H1 (cell line): ENCODE results near the gene POMT2. TPM values are rescaled to one million over a fixed set of nuclear protein-coding genes. Genes with fewer than 3 reads are reported as not detected.
A peak's percentile ranks its signal among the peaks of the same experiment; 100 is the strongest.

Experiments used
- CTCF ChIA-PET: fragments of 300-600 bp; sonication (Branson Sonifier 250); formaldehyde crosslinking; loops from one replicate; lab custom pipeline; 2021; ENCODE audit not compliant: partially characterized antibody; lab: Charles Lee
- POLR2A ChIA-PET: fragments of 300-600 bp; sonication (Branson Sonifier 250); formaldehyde crosslinking; loops from one replicate; lab custom pipeline; 2021; ENCODE audit warnings: inconsistent platforms; ENCODE audit not compliant: partially characterized antibody; lab: Charles Lee
- DNase-seq, 2 experiments: peaks; one replicate each; pipeline versions ENCODE4 v3.0.0 to v3.0.0-alpha.2; 2010 to 2022; ENCODE audit warnings: low spot score in 2 of 2, low read depth in 1 of 2, mixed read lengths in 1 of 2
- FAIRE-seq: peaks from 2 replicates; lab custom pipeline; 2011; peaks lifted over from hg19 to GRCh38; lab: Jason Lieb, UNC
- H2AFZ ChIP-seq: 2 replicates; pipeline ENCODE4 v1.8.1; 2012; ENCODE audit warnings: low read length, inconsistent platforms
- H2AK5ac ChIP-seq: 2 replicates; pipeline ENCODE4 v1.6.1; 2013; ENCODE audit warnings: low read depth, low read length
- H2BK120ac ChIP-seq: replicated peaks from 2 replicates; pipeline ENCODE3; 2013; ENCODE audit warnings: low read depth, low read length, inconsistent platforms
- H2BK12ac ChIP-seq: 2 replicates; pipeline ENCODE4 v1.6.1; 2013; ENCODE audit warnings: low read depth, low read length
- H2BK15ac ChIP-seq: 2 replicates; pipeline ENCODE4 v1.6.1; 2013; ENCODE audit warnings: low read length
- H2BK20ac ChIP-seq: 2 replicates; pipeline ENCODE4 v1.6.1; 2013; ENCODE audit warnings: low read length
- H2BK5ac ChIP-seq: 2 replicates; pipeline ENCODE4 v1.6.1; 2013; ENCODE audit warnings: low read depth, low read length
- H3K14ac ChIP-seq: 2 replicates; pipeline ENCODE4 v1.6.1; 2013; ENCODE audit warnings: inconsistent platforms; ENCODE audit not compliant: insufficient read length
- H3K18ac ChIP-seq: 2 replicates; pipeline ENCODE4 v1.6.1; 2013; ENCODE audit warnings: low read length; ENCODE audit errors: extremely low read depth
- H3K23ac ChIP-seq: 2 replicates; pipeline ENCODE4 v1.6.1; 2013; ENCODE audit warnings: inconsistent platforms; ENCODE audit not compliant: insufficient read length
- H3K23me2 ChIP-seq: 2 replicates; pipeline ENCODE4 v1.6.1; 2013; ENCODE audit warnings: low read depth, low read length
- H3K27ac ChIP-seq: 2 replicates; pipeline ENCODE4 v1.6.1; 2011; ENCODE audit warnings: low read depth, low read length, inconsistent platforms
- H3K27me3 ChIP-seq, 4 experiments: replicated peaks in 1 of 4; 1 replicate in 1 of 4; 2 replicates in 3 of 4; pipeline versions ENCODE4 v1.6.1 to v1.8.1; 2011 to 2013; ENCODE audit warnings: low read length in 3 of 4, mild to moderate bottlenecking in 3 of 4, inconsistent platforms in 2 of 4, mixed read lengths in 2 of 4, moderate library complexity in 1 of 4; ENCODE audit not compliant: control insufficient read depth in 3 of 4, insufficient read depth in 3 of 4; ENCODE audit errors: extremely low read depth in 1 of 4
- H3K36me3 ChIP-seq, 4 experiments: 2 replicates each; pipeline versions ENCODE4 v1.6.1 to v1.8.1; 2011 to 2013; ENCODE audit warnings: mild to moderate bottlenecking in 4 of 4, low read length in 3 of 4, moderate library complexity in 2 of 4, control low read depth in 1 of 4, inconsistent platforms in 1 of 4; ENCODE audit not compliant: insufficient read depth in 4 of 4, control insufficient read depth in 2 of 4
- H3K4ac ChIP-seq: replicated peaks from 2 replicates; pipeline ENCODE3; 2013; ENCODE audit warnings: low read length, low read depth, mixed read lengths, inconsistent platforms; ENCODE audit not compliant: insufficient read length
- H3K4me1 ChIP-seq, 4 experiments: replicated peaks in 1 of 4; 1 replicate in 1 of 4; 2 replicates in 3 of 4; pipeline versions ENCODE4 v1.6.1 to v1.8.1; 2011 to 2013; ENCODE audit warnings: low read length in 3 of 4, inconsistent platforms in 2 of 4, mixed read lengths in 1 of 4; ENCODE audit not compliant: insufficient read depth in 4 of 4, control insufficient read depth in 3 of 4
- H3K4me2 ChIP-seq, 2 experiments: 2 replicates each; pipeline versions ENCODE4 v1.6.1 to v1.8.1; 2011 to 2013; ENCODE audit warnings: low read depth in 2 of 2, low read length in 2 of 2, control low read depth in 1 of 2, inconsistent platforms in 1 of 2, mild to moderate bottlenecking in 1 of 2; ENCODE audit not compliant: insufficient read depth in 1 of 2
- H3K4me3 ChIP-seq, 4 experiments: fragments of 200-600, 300-600 bp in 1 of 4; sonication (generic), shearing (Covaris generic), sonication (Bioruptor Twin) in 1 of 4; 2 replicates each; pipeline versions ENCODE4 v1.5.1 to v1.8.1; 2011 to 2016; ENCODE audit warnings: low read length in 4 of 4, low read depth in 3 of 4, control low read depth in 2 of 4, inconsistent platforms in 2 of 4, mild to moderate bottlenecking in 2 of 4, mixed read lengths in 1 of 4, moderate library complexity in 1 of 4; ENCODE audit not compliant: insufficient read depth in 2 of 4; ENCODE audit errors: extremely low read depth in 1 of 4
- H3K56ac ChIP-seq: replicated peaks from 2 replicates; pipeline ENCODE3; 2013; ENCODE audit warnings: low read depth, mild to moderate bottlenecking, mixed read lengths, low read length, inconsistent platforms; ENCODE audit not compliant: insufficient read length
- H3K79me1 ChIP-seq: 2 replicates; pipeline ENCODE4 v1.6.1; 2013; ENCODE audit warnings: low read depth, low read length, control low read depth
- H3K79me2 ChIP-seq, 2 experiments: 2 replicates each; pipeline versions ENCODE4 v1.6.1 to v1.8.1; 2012 to 2013; ENCODE audit warnings: low read length in 2 of 2, mild to moderate bottlenecking in 2 of 2, inconsistent platforms in 1 of 2; ENCODE audit not compliant: insufficient read depth in 2 of 2, control insufficient read depth in 1 of 2
- H3K9ac ChIP-seq, 4 experiments: replicated peaks in 1 of 4; 1 replicate in 1 of 4; 2 replicates in 3 of 4; pipeline versions ENCODE4 v1.6.1 to v1.8.1; 2011 to 2013; ENCODE audit warnings: low read depth in 3 of 4, low read length in 3 of 4, control low read depth in 2 of 4, mild to moderate bottlenecking in 2 of 4, moderate library complexity in 2 of 4, inconsistent platforms in 1 of 4; ENCODE audit errors: extremely low read depth in 1 of 4
- H3K9me3 ChIP-seq, 2 experiments: 2 replicates each; pipeline versions ENCODE4 v1.6.1 to v1.8.1; 2012 to 2013; ENCODE audit warnings: mild to moderate bottlenecking in 2 of 2, moderate library complexity in 2 of 2, control low read depth in 1 of 2, inconsistent platforms in 1 of 2, low read depth in 1 of 2, low read length in 1 of 2, mixed read lengths in 1 of 2; ENCODE audit not compliant: insufficient read depth in 2 of 2
- H4K20me1 ChIP-seq, 2 experiments: replicated peaks in 1 of 2; 2 replicates each; pipeline versions ENCODE3 to v1.8.1; 2011 to 2013; ENCODE audit warnings: inconsistent platforms in 2 of 2, low read length in 2 of 2, mild to moderate bottlenecking in 1 of 2; ENCODE audit not compliant: insufficient read depth in 2 of 2, control insufficient read depth in 1 of 2
- H4K5ac ChIP-seq: 2 replicates; pipeline ENCODE4 v1.6.1; 2013; ENCODE audit warnings: low read length, low read depth, mixed read lengths, inconsistent platforms; ENCODE audit not compliant: insufficient read length
- H4K8ac ChIP-seq: 2 replicates; pipeline ENCODE4 v1.8.0; 2013; ENCODE audit warnings: mild to moderate bottlenecking, moderate library complexity, low read length, inconsistent platforms; ENCODE audit not compliant: insufficient read depth; ENCODE audit errors: extremely low read depth
- H4K91ac ChIP-seq: replicated peaks from 2 replicates; pipeline ENCODE3; 2013; ENCODE audit warnings: low read length, mixed read lengths, inconsistent platforms; ENCODE audit not compliant: insufficient read length
- SIRT6 ChIP-seq: IDR thresholded peaks from one replicate; pipeline ENCODE4 v1.7.1; 2012; ENCODE audit warnings: low read length, inconsistent platforms
- TBP ChIP-seq: IDR thresholded peaks from 2 replicates; pipeline ENCODE4 v1.6.1; 2011; ENCODE audit warnings: low read depth, low read length, improper control_type of control experiment
- WGBS, 2 experiments: shearing (Covaris generic) in 1 of 2; methylation state at CpG; one replicate each; pipeline versions ENCODE4 v1.1.6 to v1.1.7; 2013 to 2015; ENCODE audit warnings: low lambda C conversion rate in 2 of 2, mixed read lengths in 2 of 2, inconsistent platforms in 1 of 2, low coverage in 1 of 2, missing lambda C conversion rate in 1 of 2; ENCODE audit not compliant: insufficient replicate concordance in 2 of 2, insufficient coverage in 1 of 2, insufficient read length in 1 of 2; ENCODE audit errors: extremely low coverage in 1 of 2, missing lambda C conversion rate in 1 of 2; 5-methylcytosine and 5-hydroxymethylcytosine counted together
- polyA plus RNA-seq, 7 experiments: library from polyadenylated mRNA; depleted of rRNA in 3 of 7; stranded (reverse) in 5 of 7; unstranded in 2 of 7; fragments of >200 nt in 5 of 7; fragments of 200-250 nt in 2 of 7; gene quantifications; 1 replicate in 5 of 7; 2 replicates in 1 of 7; 4 replicates in 1 of 7; pipeline versions ENCODE4 v1.2.1 to v1.2.3, GENCODE V29; 2011 to 2013; ENCODE audit warnings: missing spikeins in 2 of 7, mixed read lengths in 2 of 7
- total RNA-seq: library from RNA; stranded (reverse); fragmentation: NEBNext Ultra II Directional; extraction: Animal tissue kit (Norgen Biotek cat#: 25700); gene quantifications from 2 replicates; pipeline ENCODE4 v1.2.1, GENCODE V29; 2021

Gene POMT2
- total and polyA plus RNA-seq, 2 of the 8 experiments (the other 6 are each of a cell fraction or from before 2014, with no cell fraction given) = 20.8 to 44.9 TPM

DNA sequence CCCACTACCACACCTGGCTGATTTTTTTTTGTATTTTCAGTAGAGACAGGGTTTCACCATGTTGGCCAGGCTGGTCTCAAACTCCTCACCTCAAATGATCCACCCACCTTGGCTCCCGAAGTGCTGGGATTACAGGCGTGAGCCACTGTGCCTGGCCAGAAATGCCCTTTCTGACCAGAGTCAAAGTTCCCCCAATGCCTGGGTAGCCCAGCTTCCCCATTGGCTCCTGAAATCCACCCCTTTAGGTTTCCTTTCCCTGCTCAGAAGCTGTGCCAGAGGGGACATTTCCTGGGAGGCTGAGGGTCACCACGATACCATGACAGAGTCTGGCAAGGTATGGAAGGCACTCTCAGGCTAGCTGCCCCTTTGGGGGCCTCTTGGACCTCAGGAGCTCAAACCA lies 3.6 kb upstream of the POMT2 start:
- WGBS, 2 experiments = 87% methylated on average over 3 of the region's 3 CpGs; no CpG with 5 or more reads in 1 of the 2 experiments
- Histone ChIP-seq H3K27me3 (no peaks in the 10 kb centered on the region), H3K14ac (no peak overlapping the region), H4K5ac (no peak overlapping the region), H3K4me3 (no peak overlapping the region), H3K56ac (no peak overlapping the region), H4K91ac (no peak overlapping the region), H3K79me1 (0 out of 2 replicates have a peak, but pooled peaks cover under 1% of the 10 kb centered on the region), H2AK5ac (no peak overlapping the region), H2BK120ac (no peak overlapping the region), H3K23me2 (peaks cover 5% of the 10 kb centered on the region), H3K9ac (no peak overlapping the region), H3K27ac (no peak overlapping the region), H4K8ac (no peak overlapping the region), H3K23ac (no peak overlapping the region), H3K4me1 (peaks cover 4 to 17% (median 8%) of the 10 kb centered on the region in 4 experiments; a peak in 6 of 7 replicates), H4K20me1 (no peaks in the 10 kb centered on the region), H2BK12ac (0 out of 2 replicates have a peak overlapping the region, but pooled peaks have one; percentile 17), H3K36me3 (no peaks in the 10 kb centered on the region), H3K18ac (no peak overlapping the region), H3K79me2 (peaks cover 0 to 7% of the 10 kb centered on the region in 2 experiments; a peak in 2 of 4 replicates), H2BK20ac (no peak overlapping the region), H2BK5ac (no peak overlapping the region), H2BK15ac (no peak overlapping the region), H3K9me3 (no peaks in the 10 kb centered on the region), H3K4me2 (no peak overlapping the region), H3K4ac (no peak overlapping the region), H2AFZ (no peak overlapping the region)
- DNase-seq = no peak
- POLR2A ChIA-PET = interaction anchor here (1.1 to 1.3 kb wide), 2 partner anchors 10 to 16 kb away, joined by 3 to 5 read pairs; no protein-coding TSS in a partner anchor
- FAIRE-seq = no peak
- CTCF ChIA-PET = interaction anchor here (0.7 to 5.3 kb wide), 7 partner anchors 9 to 394 kb away, joined by 3 to 40 read pairs (median 4); partner anchors contain the start of genes SAMD15 and TMED8
- no peak for TF ChIP-seq SIRT6
- TF ChIP-seq TBP = no peak
